SH-SY5Y (cell line): Measurements from ENCODE around the gene RNF115.
A peak's percentile ranks its signal among the peaks of the same experiment; 100 is the strongest.

Experiments
- GATA2 ChIP-seq: IDR thresholded peaks from 2 replicates; pipeline ENCODE4 v1.6.1; 2011; ENCODE audit warnings: mild to moderate bottlenecking, low read depth, low read length
- GATA3 ChIP-seq: IDR thresholded peaks from 2 replicates; pipeline ENCODE4 v1.6.1; 2011; ENCODE audit warnings: low read depth, mild to moderate bottlenecking, low read length, moderate library complexity

Gene RNF115

DNA sequence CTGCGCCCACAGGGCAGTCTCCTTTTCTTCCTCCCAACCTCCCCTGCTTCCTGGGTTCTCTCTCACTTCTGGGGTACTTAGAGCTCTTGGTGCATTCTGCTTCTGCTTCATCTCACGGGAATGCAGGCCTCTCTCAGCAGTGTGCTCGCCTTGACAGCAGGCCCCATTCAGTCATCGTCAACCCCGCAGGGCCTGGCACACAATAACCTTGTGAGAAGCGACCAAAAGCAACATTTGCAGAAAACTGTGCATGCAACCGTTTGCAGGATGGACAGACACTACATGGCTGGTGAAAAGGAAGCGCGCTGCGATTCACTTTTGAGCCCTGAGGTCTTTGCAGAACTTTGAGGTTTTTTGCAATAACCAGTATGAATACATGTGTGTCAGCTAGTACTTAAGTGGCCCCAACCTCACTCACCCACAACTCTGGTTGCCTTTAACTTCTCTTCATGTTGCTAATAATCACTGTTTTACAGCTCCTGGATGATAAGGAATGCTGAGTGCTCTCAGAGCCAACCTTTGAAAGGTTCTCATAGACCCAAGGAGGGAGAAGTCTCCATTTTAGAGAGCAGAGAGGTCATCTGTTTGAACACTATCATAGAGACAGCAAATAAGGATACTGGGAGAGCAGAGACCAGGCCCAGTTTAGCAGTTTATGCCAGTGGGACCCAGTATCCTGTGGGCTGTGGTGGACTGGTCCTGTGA, 107.1 kb downstream of the RNF115 start:
- TF ChIP-seq GATA2 (no peak), GATA3 (no peak)

DNA sequence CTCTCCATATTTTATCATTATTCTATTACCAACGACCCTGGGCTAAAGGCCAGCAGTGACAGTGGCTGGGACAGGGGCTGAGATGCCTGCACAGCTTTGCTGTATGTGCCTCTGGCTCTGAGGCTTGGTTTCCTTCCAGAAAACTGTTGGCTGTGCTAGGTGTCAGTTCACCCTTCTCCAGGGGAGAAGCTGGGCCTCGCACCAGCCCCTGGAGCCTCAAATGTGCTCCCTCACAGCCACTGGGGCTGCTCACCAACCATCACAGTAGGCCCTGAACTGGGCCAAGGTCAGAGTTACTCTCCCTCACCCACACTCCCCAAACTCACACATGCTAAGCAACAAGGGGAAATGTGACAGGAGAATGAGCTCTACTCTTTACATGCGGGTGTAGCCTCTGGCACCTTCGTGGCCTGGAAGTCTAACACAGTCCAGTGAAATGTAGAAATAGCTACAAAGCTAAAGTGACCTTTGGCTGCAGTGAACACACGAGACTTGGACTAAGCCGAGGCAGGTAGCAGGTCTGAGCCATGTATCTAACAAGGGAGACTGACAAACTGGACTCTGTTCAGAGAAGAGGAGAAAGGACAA, 109.3 kb downstream of the RNF115 start:
- TF ChIP-seq GATA3 (no peak), GATA2 (no peak)

DNA sequence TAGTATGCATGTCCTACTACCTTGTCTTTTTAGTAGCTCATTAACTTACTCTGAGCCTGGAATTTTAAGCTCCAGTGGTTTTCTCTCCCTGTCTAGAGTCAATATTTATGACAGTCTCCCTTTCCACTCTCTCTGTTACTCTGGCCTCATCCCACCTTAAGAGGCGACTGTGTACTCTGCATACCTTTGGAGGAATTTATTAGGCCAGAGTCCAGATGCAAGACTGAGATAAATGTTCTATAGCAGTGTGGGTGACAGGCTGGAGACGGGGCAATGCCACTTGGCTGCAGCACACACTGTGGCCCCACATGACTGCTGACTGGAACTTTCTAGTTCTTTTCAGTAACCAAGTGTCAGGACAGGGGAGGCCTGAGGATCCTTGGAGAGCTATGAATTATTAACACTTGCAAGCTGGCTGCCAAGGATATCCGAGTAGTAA, 112.7 kb downstream of the RNF115 start:
- TF ChIP-seq GATA3, result no peak
- no peak for TF ChIP-seq GATA2

DNA sequence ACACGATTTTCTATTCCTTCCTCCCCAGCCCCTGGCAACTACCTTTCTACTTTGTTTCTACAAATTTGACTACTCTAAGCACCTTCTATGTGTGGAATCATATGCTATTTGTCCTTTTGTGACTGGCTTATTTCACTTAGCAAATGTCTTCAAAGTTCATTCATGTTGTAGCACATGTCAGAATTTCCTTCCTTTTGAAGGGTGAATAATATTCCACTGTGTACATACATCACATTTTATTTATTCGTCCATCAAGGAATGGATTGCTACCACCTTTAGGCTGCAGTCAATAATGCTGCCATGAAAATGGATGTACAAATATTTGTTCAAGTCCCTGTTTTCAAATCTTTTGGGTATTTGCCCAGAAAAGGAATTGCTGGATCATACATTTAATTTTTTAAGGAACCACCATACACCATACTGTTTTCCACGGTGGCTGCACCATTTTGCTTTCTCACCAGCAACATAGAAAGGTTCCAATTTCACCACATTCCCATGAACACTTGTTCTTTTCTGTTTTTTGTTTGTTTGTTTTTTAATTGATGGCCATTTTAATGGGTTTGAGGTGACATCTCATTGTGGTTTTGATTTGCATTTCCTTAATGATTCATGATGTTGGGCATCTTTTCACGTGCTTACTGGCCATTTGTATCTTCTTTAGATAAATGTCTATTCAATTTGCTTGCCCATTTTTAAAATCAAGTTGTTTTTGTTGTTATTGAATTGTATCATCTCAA, 113.4 kb downstream of the RNF115 start:
- no peak for TF ChIP-seq GATA3
- no peak for TF ChIP-seq GATA2

DNA sequence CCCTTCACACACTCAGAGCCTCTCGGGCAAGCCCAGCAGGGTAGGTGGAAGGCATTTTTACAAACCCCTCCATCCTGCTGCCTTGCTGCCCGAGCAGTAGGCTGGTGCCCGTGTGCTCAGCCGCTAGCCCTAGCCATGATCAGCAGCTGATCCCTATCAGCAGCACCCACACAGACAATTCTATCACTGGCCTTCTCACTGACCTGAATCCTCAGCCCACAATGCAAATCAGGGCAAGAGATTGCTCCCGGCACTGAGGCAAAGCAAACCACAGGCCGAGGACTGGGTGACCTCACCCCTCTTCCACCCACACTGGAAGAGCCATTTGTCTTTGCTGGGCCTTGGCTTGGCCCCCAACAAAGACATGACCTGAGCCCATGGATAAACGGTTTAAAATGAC, 115.8 kb downstream of the RNF115 start:
- no peak for TF ChIP-seq GATA3
- TF ChIP-seq GATA2, result peak; percentile 88

DNA sequence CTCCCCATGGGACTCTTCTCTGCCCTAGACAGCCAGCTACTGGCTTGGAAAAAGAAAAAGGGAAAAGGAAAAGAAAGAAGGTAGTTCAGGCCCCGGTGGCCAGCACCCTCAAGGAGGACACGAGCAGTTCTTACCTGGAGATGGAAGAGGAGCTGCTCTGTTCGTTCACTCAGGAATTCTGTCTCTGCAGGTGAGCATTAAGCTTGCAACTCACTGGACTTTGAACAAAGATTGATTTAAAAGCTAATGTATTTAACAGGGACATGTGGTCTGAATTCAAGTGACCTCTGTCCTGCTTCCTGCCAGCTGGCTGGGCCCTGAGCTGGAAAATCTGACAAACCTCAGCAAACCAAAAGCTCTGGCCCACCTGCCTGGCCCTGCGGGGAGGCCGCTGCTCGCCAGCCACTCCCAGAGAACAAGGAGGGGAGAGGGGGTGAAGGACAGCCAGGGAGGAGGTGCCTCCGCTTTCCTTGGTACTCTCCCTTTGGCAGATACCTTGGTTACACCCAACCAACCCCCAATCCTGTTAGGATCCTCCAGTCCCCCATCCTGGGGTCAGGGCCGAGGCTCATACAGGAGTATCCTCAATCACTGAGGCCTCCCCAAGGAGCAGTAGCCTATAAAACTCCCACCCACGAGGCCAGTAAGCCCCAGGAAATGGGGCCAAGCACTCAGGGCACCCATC, 116.6 kb downstream of the RNF115 start, which contains the start of gene PDZK1:
Gene PDZK1 (minus strand): TSS at position 186 of the 685 bp plus-strand sequence. CDS start 19,347 bp downstream, outside the sequence.
- TF ChIP-seq GATA2, result no peak
- no peak for TF ChIP-seq GATA3

DNA sequence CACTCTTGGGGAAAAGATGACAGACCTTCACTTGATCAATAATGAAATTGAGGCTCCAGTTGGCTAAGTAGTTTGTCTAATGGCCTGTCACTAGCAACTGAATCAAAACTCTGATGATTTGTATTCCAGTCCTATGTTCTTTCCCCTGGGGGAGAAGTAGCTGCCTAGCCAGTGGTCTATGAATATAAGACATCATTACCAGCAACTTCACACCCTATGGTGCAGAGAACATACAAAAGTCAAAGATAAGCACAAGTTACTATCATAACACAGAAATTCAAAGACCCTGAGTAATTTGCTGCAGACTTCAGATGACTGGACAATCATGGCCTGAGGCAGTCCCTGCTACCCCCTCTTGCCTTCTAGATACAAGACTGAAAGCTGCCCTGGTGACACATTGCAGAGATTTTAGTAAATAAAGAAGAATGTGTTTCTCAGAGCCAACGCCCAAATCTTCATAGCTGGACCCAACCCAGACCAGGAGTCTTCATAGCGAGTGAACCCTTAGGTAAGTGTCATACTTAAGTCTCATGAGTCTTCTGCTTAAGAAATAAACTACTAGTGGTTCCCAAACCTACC, 117.7 kb downstream of the RNF115 start:
- TF ChIP-seq GATA3 (no peak), GATA2 (no peak)

DNA sequence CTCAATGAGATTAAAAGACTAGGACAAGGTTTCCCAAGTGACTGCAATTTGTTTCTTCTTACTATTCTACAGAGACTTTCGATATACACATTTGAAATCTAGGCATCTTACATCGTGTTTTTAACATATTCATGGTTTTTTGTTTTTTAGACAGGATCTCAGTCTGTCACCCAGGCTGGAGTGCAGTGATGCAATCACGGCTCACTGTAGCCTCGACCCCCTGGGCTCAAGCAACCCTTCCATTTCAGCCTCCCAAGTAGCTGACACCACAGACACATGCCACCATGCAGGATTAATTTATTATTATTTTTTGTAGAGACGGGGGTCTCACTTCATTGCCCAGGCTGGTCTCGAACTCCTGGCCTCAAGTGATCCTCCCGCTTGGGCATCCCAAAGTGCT, 118.3 kb downstream of the RNF115 start:
- no peak for TF ChIP-seq GATA2
- no peak for TF ChIP-seq GATA3

DNA sequence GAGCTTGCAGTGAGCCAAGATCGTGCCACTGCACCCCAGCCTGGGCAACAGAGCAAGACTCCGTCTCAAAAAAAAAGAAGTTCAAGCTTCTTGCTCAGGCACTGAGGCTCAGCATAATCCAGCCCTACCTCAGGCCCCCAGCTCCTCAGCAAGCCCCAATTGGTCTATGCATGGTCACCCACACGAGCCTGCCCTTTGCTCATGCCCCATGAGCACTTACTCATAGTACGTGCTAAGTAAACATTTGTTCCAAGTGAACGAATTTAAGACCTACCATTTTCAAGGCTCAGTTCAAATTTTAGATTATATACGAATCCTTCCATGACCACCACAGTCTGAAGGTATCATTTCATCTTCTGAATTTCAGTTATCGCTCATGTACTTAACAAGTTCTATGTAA, 121.1 kb downstream of the RNF115 start:
- TF ChIP-seq GATA2 (no peak), GATA3 (no peak)

DNA sequence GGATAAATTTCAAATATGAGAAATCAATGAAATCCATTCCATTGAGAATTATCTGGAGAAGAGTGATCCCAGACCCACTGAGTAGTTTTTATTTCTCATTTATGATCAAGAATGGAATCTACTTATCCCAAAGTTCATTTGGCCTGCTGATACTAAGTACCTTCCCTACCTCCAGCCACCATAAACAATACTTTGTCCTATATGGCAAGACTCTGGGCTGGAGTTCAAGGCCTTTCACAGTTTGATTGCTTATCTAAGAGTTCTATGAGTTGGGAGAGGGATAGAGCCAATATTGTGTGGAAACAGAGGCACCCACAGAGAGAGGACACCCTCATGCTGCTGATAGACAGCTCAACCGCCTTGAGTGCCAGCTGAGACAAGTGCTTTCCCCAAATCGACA, 121.8 kb downstream of the RNF115 start:
- TF ChIP-seq GATA2, result no peak
- no peak for TF ChIP-seq GATA3

DNA sequence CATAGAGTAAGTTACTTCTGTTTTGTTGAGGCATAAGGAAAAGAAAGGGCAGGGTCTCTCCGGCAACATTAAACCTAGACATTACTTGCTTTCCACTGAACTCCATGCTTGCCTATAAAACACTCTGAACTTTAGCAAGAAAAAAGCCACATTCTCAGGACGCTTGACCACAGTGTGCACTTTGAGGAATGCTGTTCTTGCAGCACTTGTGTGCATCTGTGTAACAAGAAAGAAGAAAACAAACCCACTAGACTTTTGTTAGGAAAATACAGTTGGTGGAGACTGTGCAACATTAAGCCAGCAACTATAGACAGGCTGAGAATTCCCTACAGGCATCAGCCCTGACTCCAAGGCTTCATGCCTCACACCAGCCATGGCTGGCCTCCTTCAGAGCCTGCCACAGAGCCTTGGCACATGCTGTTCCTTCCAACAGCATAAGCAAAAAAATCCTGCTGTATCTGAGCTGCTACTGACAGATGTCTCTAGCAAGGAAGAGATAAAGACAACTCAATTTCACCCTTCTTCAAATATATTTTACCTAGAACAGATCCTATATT, 122.5 kb downstream of the RNF115 start:
- TF ChIP-seq GATA2 (no peak), GATA3 (no peak)

DNA sequence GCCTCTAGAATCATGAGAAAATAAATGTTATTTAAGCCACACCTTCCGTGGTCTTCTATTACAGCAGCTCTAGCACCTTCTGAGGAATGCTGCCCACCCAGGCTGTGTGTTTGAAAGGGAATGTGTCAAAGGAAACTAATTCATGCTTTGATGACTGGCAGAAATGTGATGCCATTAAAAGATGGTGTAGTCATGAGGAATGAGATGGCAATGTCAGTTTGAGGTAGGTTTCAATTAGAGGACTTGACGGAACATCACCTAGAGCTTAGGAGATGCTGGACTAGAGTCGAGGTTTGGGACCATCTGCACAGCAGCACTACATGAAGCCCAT, 127.3 kb downstream of the RNF115 start:
- TF ChIP-seq GATA3 (no peak), GATA2 (no peak)

DNA sequence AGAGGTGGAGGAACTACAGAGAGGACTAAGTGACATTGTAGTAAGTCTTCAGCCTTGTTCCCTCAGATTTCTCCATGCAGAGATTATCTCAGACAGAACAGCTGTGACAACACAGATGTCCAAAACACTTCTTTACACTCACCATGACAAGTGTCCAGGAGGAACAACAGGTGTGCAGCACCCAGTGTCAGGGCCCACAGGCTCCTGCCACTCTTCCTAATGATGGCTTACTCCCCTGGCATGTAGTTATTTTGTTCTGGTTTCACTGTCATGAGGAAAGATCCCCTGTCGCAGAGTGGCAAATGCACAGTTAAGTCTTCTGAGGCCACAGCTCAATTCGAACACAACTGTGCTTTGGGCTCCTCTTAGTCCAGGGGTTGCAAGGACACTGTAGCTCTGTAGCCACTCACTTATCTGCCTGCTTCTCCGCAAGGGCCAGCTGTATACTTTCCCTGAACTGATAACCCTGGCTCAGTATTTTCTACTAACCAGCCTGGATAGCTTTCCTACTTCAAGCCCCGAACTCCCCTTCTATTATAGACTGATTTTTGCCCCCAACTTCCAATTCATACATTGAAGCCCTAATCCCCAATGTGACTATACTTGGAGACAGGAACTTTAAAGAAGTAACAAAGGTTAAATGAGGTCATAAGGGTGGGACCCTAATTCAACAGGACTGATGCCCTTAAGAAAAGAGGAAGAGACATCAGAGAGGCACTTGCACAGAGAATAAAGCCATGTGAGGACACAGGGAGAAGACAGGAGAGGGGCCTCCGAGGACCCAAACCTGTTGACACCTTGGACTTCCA, 127.9 kb downstream of the RNF115 start:
- no peak for TF ChIP-seq GATA2
- TF ChIP-seq GATA3, result no peak
